ENCODE measurements around the gene SALL1. TPM values are rescaled to one million over a fixed set of nuclear protein-coding genes. Genes with fewer than 3 reads are reported as not detected.

SALL1 gene
- total and polyA plus RNA-seq, 2 experiments from 2014 or later, result 9.4 to 22.7 TPM

GRCh38 chr16:51141541-51141940 is 9.5 kb downstream of the SALL1 start (continued):
- no peak for TF ChIP-seq STAT1 (IDR thresholded peaks at IDR 0.05; ENCODE audit: unreplicated experiment)
- no peak for TF ChIP-seq JUNB (IDR thresholded peaks at IDR 0.05; ENCODE audit: unreplicated experiment)
- no peak for TF ChIP-seq CREB1 (CRISPR knock-in tag; IDR thresholded peaks at IDR 0.05; ENCODE audit: low read depth)
- TF ChIP-seq REST (IDR thresholded peaks at IDR 0.05; ENCODE audit: unreplicated experiment), result no peak
- no peak for TF ChIP-seq POLR2AphosphoS5 (IDR thresholded peaks at IDR 0.05; ENCODE audit: low read depth)
- TF ChIP-seq NANOG (IDR thresholded peaks at IDR 0.05; ENCODE audit: borderline replicate concordance), result no peak
- TF ChIP-seq EZH2phosphoT487 (IDR thresholded peaks at IDR 0.05; ENCODE audit: unreplicated experiment), result no peak
- TF ChIP-seq CTCF (conservative IDR thresholded peaks at IDR 0.05; ENCODE audit: low read depth in 2 of 2), result no peak

- peaks cover 72% of the 10 kb centered on the region for H3K36me3 Mint-ChIP-seq (ENCODE audit: low read depth)
- Histone ChIP-seq H3K4me1 (ENCODE audit: insufficient read depth) (peaks cover 34% of the 10 kb centered on the region), H4K20me1 (replicated peaks; ENCODE audit: insufficient read depth) (peaks cover 10% of the 10 kb centered on the region), H3K79me2 (replicated peaks; ENCODE audit: insufficient read depth) (peaks cover 46% of the 10 kb centered on the region), H2AFZ (no peak overlapping the region), H3K27me3 (ENCODE audit: insufficient read depth) (no peaks in the 10 kb centered on the region), H3K4me3 (no peak overlapping the region), H3K9me2 (ENCODE audit: insufficient read depth) (no peaks in the 10 kb centered on the region), H3K4me2 (no peak overlapping the region), H3K36me3 (ENCODE audit: insufficient read depth) (peaks cover 4% of the 10 kb centered on the region), H3K27ac (ENCODE audit: low read depth) (no peak overlapping the region), H3F3A (replicated peaks; ENCODE audit: low read depth) (no peaks in the 10 kb centered on the region)
- no peaks in the 10 kb centered on the region for H3K9me3 Mint-ChIP-seq
- no peak overlapping the region for H3K4me3 Mint-ChIP-seq
- H3K27ac Mint-ChIP-seq, result no peak overlapping the region
- ATAC-seq (no peak), DNase-seq (ENCODE audit: low spot score) (no peak)
- H3K27me3 Mint-ChIP-seq (ENCODE audit: insufficient read depth, low read depth, poor library complexity), result peaks cover 10% of the 10 kb centered on the region
- H3K4me1 Mint-ChIP-seq, result peaks cover 63% of the 10 kb centered on the region
- no peak for TF ChIP-seq EZH2 (IDR thresholded peaks at IDR 0.05; ENCODE audit: low read depth, unreplicated experiment)
- TF ChIP-seq CTCF (conservative IDR thresholded peaks at IDR 0.05; ENCODE audit: low read depth in 2 of 2), result no peak
- TF ChIP-seq POLR2AphosphoS5 (IDR thresholded peaks at IDR 0.05; ENCODE audit: low read depth), result no peak
- TF ChIP-seq ZNF331 (CRISPR knock-in tag; IDR thresholded peaks at IDR 0.05; ENCODE audit: low read depth), result no peak
- TF ChIP-seq ZNF462 (CRISPR knock-in tag; IDR thresholded peaks at IDR 0.05), result no peak
These were observed 10.0 kb downstream of the SALL1 start for GRCh38 chr16:51141106-51141505.
